Sigmoid colon (tissue), 4 donors: Measurements from ENCODE around the gene TM6SF1.

Source experiments
- CTCF ChIP-seq, 4 experiments: fragments of 450-650 bp in 3 of 4; fragments of 200-600 bp in 1 of 4; IDR thresholded peaks; one replicate each; pipeline ENCODE4 v1.5.1; 2016 to 2019; ENCODE audit warnings: antibody characterized with exemption in 4 of 4, mild to moderate bottlenecking in 3 of 4, moderate library complexity in 2 of 4
- EP300 ChIP-seq, 4 donors: sonication (generic); formaldehyde crosslinking; IDR thresholded peaks; one replicate each; pipeline ENCODE4 v1.6.1; 2017; ENCODE audit warnings: antibody characterized with exemption in 4 of 4
- POLR2A ChIP-seq, 2 donors: fragments of 450-650 bp; IDR thresholded peaks; one replicate each; pipeline ENCODE4 v1.6.1; 2016; ENCODE audit warnings: antibody characterized with exemption in 2 of 2, mild to moderate bottlenecking in 2 of 2, moderate library complexity in 2 of 2

DNA sequence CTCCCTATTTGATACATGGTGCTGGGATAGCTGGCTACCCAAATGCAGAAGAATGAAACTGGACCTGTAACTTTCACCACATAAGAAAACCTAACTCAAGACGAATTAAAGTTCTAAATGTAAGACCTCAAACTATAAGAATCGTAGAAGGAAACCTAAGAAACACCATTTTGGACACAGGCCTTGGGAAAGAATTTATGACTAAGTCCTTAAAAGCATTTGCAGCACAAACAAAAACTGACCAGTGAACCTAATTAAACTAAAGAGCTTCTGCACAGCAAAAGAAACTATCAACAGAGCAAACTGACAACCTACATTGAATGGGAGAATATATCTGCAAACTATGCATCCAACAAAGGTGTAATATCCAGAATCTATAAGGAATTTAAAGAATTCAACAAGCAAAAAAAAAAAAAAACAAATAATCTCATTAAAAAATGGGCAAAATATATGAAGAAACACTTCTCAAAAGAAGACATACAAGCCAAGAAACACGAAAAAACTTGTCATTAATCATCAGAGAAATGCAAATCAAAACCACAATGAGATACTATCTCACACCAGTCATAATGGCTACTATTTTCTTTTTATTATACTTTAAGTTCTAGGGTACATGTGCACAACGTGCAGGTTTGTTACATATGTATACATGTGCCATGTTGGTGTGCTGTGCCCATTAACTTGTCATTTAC, 63.2 kb downstream of the TM6SF1 start:
- TF ChIP-seq CTCF (IDR thresholded peaks at IDR 0.05) (no peak), POLR2A (IDR thresholded peaks at IDR 0.05) (no peak), EP300 (IDR thresholded peaks at IDR 0.05) (no peak)
